HG02885 (cell line): ENCODE data around the gene NID1.

Experiments
- ATAC-seq: cut with Tn5 transposase; IDR thresholded peaks from one replicate; pipeline ENCODE4 v1.9.1; 2021; ENCODE audit warnings: mild to moderate bottlenecking; ENCODE audit not compliant: unreplicated experiment, poor library complexity

The NID1 gene

DNA sequence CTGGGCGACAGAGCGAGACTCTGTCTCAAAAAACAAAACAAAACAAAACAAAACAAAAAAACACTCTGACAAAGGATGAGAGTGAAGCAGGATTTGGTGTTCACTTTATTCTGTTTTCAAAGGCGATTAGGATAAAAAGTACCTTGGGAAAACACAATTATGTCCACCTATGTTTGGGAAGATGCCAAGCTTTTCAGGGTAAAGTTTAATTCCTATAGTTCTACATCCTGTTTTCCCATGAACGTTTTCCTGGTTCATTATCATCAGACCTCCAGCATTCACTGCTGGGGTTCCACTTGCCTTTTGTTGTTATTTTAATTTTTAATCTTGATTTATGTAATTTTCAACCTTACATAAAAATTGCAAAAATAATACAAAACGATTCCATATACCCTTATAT, 4.9 kb upstream of the NID1 start:
- ATAC-seq = no peak

- ATAC-seq = no peak
Observed at GRCh38 chr1:236067854-236068454, 3.1 kb upstream of the NID1 start.

DNA sequence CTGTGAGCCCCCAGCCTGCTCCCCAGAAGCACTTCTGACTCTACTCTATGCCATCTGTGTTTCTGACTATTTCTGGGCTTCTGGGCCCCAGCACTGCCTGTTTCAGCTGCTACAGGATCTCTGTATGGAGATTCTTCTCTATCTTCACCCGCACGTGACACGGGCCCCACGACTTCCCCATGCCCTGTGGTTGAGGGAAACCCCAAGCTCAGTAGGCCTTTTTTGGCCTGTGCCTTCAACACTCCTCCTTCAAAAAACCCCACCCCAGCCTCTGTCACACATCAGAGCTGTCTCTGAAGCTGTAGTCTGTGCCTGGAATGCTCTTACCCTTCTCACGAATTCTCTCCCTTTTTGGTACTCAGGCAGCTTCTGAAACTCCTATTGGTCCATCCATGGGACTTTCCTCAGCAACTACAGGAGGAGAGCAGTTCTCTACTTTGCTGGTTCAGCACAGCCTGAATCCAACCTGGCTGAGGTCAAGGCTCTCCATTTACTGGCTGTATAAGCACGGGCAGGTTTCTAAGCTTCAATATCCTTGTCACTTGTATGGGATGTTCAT, 2.0 kb upstream of the NID1 start:
- ATAC-seq = peak; percentile 96

DNA sequence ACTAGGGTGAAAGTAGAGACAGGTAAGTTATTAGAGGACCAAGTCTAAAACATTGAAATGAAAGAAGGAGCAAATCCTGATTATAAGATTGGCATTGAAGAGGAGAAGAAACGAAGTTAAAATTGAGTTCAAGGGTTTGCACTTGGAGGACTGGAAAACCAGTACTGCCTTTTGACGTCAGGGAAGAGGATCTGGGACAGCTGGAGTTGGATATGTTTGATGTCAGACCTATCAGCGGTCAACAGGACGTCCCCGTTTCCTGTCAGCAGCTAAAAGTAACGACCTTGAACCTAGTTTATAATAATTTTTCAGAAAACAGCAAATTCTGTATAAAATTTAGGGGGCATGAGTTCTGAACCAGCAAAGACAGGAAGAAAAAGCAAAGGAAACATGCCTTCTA, 1.2 kb upstream of the NID1 start:
- ATAC-seq = no peak

- no peak for ATAC-seq
Observed at GRCh38 chr1:236065509-236066005, 667 bp upstream of the NID1 start.

DNA sequence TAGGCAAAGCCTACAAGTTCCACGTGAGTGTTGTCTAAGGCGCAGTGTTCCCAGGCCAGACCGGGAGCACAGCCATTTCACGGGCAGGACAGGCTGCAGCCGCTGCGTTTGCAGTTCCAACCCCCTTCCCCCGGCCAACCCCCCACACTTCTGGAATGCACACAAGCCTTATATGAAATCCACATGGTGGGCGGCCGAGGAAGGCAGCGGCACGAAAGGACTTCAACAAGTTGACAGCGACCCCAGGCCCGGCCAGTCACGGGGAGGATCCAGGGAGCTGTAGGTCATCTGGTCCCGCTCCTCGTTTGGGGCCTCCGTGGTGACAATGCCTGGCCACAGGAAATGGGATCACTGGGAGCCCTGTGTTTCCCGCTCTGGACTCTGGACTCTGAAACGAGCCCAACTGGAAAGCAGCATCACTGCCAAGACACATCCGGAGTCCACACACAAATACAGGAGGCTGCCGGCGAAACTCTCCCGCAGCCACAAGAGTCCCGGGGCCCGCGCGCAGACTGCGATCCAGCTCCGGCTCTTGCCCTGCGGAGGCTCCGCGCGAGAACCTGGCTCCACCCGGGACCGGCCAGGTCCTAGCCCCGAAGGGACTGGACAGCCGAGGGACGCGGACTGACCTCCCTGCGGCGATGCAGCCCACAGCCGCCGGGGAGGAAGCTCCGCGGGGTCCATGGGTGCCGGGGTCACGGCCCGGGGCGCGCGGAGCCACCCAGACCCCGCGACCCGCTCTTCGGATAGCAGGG, 794 bp downstream of the NID1 start:
- ATAC-seq = no peak

DNA sequence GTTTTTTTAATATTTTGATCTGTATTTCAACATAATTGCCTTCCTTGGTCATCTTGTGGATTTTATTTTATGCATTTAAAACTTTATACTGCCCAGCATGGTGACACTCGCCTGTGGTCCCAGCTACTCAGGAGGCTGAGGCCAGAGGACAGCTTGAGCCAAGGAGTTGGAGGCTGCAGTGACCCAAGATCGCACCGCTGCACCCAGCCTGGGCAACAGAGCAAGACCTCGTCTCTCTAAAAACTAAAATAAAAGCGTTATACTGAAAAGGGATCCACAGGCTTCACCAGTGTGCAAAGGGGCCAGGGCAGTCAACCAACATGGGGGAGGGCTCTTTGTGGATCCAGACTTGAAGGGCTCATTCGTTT, 1.4 kb downstream of the NID1 start:
- ATAC-seq = no peak

- no peak for ATAC-seq
Observed at GRCh38 chr1:236060286-236060685, 4.6 kb downstream of the NID1 start.

- no peak for ATAC-seq
Observed at GRCh38 chr1:236059011-236059410, 5.9 kb downstream of the NID1 start.

DNA sequence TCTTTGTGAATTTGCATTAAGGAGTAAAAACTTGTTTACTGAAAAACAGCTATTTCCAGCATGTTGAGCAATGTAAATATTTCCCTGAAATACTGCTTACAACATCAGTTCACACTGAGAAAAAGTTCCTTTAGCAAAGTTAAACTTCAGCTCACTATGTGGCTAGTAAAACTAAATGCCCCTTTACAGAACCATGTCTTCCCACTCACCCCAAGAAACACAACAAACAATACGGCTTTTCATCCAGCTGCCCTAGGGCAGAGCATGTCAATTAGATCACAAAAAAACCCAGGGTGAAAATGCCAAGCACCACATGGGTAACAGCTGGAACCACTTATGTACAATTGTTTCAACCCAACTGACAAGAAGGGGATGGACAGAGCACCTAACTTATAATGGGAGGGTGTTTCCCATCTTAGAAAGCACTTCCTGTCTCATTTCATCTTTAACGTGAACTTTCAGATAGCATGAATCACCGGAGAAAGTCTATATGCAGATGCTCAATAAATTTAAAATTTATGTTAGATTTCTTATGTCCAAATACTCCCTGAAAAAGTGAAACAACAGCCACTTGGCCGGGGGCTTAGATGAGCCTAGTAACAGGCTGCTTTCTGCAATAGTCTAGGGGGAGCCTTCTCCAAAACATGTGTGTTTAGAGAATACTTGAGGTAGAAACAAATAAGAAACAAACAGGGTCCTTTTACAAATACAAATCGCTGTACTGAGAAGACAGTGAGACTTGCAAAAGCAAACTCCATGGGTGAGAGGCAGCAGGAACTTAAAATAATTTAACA, 6.6 kb downstream of the NID1 start:
- ATAC-seq = peak; percentile 58

DNA sequence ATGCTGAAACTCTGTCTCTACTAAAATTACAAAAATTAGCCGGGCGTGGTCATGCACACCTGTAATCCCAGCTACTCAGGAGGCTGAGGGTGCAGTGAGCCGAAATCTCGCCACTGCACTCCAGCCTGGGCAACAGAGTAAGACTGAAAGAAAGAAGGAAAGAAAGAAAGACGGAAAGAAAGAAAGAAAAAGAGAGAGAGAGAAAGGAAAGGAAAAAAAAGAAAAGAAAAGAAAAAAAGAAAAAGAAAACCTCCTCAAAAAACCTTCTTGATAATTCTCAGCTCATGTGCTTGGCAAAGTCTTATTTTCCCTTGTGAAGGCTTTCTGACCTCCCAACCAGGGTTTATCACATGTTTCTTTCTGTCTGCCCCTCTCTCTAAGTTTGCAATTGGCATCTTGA, 7.3 kb downstream of the NID1 start:
- ATAC-seq = no peak

DNA sequence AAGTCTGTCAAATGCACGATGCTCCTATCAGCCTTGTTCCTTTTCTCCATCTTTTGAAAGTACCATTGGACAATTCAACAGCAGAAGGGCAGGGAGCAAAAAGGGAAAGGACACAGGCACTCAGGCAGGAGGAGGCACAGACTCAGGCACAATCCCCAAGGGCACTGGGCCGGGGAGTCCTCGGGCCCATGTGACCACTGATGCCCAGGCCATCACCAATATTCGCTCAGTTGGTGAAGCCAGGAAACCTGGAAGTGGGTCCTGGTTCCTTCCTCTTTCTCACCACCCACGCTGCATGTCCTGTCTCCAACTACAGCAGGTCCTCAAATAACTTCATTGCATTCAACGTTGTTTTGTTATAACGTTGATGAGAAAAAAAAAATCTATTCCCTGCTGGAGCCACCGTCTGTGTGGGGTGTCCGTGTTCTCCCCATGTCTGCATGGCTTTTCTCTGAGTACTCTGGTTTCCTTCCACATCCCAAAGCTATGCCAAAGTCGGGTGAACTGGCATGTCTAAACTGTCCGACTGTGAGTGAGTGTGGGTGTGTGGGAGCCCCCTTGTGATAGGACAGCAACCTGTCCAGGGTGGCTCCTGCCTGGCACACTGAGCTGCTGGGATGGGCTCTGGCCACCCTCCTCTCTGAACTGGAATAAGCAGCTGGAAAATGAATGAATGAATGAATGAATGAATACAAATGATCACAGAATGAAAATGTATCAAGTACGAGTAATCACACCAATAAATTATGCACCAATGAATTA, 12.5 kb downstream of the NID1 start:
- ATAC-seq = no peak

DNA sequence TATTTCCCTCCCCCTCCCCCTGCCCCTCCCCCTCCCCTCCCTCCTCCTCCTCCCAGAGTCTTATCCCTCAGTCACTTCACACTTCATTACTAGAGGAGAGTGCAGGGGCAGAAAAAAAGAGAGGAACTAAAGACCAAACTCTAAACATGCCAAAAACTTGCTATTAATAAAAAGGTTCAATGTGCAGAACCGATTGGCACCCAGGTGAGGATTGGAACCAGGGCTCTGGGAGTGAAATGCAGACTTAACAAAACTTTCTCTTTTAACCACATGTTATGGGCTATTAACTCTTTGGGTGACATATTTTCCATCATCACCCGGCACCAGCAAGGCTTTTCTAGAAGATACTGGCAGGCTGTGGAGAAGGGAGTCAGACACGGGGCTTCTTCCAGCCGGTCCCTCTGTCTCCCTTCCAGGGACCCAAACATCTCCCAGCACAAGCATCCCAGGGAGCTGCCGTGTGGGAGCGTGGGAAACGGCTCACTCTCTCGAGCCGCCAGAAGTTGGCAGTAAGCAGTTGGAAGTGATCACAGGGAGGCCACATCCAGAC, 13.6 kb downstream of the NID1 start:
- no peak for ATAC-seq

DNA sequence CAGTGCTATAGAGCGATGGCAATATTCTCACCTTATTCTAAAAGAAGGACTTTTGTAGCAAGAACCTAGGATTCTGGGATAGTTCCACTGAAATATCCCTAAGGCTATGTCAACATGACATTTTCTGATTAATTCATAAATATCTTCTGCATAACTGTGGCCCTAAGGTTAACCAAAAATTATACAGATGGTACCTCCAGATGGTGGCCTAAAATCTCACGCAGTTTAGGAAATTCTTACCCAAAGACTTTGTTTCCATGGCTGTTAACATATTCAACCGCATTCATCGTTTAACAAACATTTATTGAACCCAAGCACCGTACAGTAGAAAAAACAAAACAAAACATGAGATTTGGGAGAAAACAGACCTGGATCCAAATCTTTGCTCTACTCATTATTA, 19.1 kb downstream of the NID1 start:
- ATAC-seq = no peak

DNA sequence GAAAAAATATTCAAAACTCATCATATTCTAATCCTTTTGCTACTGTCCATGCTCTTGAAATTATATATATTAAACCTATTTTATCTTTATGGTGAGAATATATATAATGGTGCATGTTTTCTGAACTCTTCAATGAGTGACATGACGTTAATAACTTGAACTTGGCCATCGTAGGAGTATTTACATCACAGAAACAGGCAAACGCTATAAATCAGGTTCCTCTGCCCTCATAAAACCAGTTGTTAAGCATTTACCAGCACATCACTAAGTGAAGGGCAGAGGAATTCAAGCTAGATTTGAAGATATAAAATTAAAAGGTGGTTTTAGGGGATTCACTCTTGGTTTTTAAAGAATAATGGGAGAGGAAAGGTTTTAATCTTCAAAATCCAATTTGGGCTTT, 20.5 kb downstream of the NID1 start:
- no peak for ATAC-seq

DNA sequence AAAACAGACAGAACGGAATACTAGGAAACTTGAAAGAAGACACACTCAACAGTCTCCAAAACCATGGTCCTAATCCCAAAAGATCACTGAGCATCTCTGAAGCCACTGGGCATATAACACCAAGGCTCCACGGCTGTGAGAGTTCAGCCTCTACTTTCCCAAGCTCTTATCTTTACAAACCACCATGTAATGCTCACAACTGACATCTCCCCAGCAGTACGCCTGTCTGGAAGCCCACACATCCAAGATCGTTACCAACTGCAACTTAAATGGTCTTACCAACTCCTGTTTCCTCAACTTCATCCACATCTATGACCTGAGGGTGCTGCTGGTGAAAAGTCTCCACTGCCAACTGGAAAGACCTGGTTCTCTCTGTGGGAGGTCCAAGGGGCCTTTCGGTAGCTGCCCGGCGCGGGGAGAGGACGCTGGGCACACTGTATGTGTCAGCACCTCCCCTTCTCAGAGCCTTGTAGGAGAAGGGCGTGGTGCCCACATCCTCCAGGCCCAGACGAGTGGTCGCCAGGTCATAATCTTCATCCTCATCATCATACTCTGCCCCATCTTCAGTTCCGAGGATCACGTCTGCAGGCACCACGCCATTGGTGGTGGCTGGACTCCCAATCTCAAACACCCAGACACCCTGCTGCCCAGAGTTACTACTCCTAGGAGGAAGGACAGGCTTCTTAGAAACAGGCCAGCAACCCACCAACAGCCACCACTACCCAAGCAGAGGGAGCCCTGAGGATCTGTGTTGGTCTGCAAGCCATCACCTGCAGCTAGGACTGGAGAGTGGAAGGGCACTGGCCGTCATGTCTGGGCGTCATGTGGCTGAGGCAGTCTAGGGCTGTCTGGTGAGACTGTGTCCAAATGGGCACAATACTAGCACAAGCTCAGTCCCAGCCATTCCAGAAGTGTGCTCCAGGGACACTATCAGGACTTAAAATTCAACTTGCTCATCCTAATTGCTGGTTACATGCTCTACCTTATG, 23.0 kb downstream of the NID1 start:
- ATAC-seq = no peak

DNA sequence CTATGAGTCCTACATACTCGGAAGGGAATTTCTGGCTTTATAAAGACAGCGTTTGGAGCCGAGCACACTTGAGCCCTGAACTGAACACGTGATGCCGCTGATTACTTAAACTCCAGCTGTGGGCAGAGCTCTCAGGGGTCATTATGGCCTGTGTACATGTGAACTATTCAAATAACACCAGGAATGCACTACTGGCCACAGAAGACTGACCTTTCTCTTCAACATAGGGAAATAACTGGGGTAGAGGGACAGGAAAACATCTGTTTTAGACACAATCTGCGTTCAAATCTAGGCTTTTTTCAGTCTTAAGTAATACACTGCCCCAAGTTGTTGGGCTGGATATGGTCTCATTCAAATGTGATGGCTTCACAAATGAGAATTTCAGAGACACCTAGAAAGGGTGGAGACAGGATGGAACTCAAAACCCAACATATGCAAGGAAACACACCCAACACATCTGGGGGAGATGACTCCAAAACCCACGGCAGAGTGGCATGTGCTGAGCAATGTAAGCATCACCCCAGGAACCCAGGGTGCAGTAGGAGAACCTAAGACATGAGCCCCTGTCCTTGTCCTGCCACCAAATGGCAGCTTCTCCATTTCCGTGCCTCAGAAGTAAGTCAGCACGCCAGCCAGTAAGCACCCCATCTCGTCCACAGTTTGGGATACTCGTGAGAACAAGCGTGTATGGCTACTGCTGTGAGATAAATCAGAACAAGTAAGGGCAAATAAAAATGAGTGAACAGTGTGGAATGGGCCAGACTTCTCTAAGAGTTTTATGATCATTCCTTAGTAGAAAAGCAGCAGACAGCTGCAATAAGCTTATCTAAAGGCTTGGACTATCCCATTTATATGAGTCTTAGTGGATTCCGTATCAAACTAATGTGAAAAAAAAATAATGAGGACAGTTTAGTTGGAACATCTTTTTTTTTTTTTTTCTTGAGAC, 24.9 kb downstream of the NID1 start:
- no peak for ATAC-seq

GRCh38 chr1:236038034-236038433, 26.9 kb downstream of the NID1 start:
- ATAC-seq = no peak
